Measurements from ENCODE around the gene SIGLEC11. TPM values are rescaled to one million over a fixed set of nuclear protein-coding genes. Genes with fewer than 3 reads are reported as not detected.

Gene SIGLEC11
- total RNA-seq, 2 donors from 2014 or later: 0.32 to 0.45 TPM

GRCh38 chr19:49923055-49924003, 37.6 kb downstream of the SIGLEC11 start:
- TF ChIP-seq, protein P1, sequence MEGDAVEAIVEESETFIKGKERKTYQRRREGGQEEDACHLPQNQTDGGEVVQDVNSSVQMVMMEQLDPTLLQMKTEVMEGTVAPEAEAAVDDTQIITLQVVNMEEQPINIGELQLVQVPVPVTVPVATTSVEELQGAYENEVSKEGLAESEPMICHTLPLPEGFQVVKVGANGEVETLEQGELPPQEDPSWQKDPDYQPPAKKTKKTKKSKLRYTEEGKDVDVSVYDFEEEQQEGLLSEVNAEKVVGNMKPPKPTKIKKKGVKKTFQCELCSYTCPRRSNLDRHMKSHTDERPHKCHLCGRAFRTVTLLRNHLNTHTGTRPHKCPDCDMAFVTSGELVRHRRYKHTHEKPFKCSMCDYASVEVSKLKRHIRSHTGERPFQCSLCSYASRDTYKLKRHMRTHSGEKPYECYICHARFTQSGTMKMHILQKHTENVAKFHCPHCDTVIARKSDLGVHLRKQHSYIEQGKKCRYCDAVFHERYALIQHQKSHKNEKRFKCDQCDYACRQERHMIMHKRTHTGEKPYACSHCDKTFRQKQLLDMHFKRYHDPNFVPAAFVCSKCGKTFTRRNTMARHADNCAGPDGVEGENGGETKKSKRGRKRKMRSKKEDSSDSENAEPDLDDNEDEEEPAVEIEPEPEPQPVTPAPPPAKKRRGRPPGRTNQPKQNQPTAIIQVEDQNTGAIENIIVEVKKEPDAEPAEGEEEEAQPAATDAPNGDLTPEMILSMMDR (IDR thresholded peaks at IDR 0.05): no peak
- no peak overlapping the region for H3K9ac ChIP-seq (ENCODE audit: low read depth in 2 of 2, low read length in 2 of 2)
- peaks cover 7% of the 10 kb centered on the region for H3K4me1 ChIP-seq
- intact Hi-C loops (cut with DNase I): no loop called here
- no peak overlapping the region for H3K27ac ChIP-seq
- H3K36me3 ChIP-seq: peaks cover 8% of the 10 kb centered on the region
- no peaks in the 10 kb centered on the region for H3K9me3 ChIP-seq
- no peaks in the 10 kb centered on the region for H3K27me3 ChIP-seq
- H3K4me3 ChIP-seq: no peak overlapping the region
- DNase-seq: no peak

- TF ChIP-seq, protein P1 (IDR thresholded peaks at IDR 0.05): no peak
- Histone ChIP-seq H3K27me3 (no peaks in the 10 kb centered on the region), H3K36me3 (peaks cover 8% of the 10 kb centered on the region), H3K9ac (ENCODE audit: low read depth in 2 of 2, low read length in 2 of 2) (no peak overlapping the region), H3K4me1 (no peaks in the 10 kb centered on the region), H3K4me3 (no peak overlapping the region), H3K27ac (no peak overlapping the region), H3K9me3 (no peaks in the 10 kb centered on the region)
- intact Hi-C loops (cut with DNase I): no loop called here
- no peak for DNase-seq
These were observed 38.8 kb downstream of the SIGLEC11 start for GRCh38 chr19:49921871-49922795.

GRCh38 chr19:49920624-49921363, 40.2 kb downstream of the SIGLEC11 start:
- Histone ChIP-seq H3K36me3 (peaks cover 8% of the 10 kb centered on the region), H3K27ac (no peak overlapping the region), H3K9ac (ENCODE audit: low read depth in 2 of 2, low read length in 2 of 2) (no peak overlapping the region), H3K4me3 (no peak overlapping the region), H3K27me3 (no peaks in the 10 kb centered on the region), H3K9me3 (no peaks in the 10 kb centered on the region), H3K4me1 (no peaks in the 10 kb centered on the region)
- TF ChIP-seq, protein P1 (IDR thresholded peaks at IDR 0.05): no peak
- no peak for DNase-seq
- intact Hi-C loops (cut with DNase I): no loop called here

- Histone ChIP-seq H3K4me3 (no peak overlapping the region), H3K9me3 (no peaks in the 10 kb centered on the region), H3K36me3 (no peaks in the 10 kb centered on the region), H3K4me1 (no peaks in the 10 kb centered on the region), H3K9ac (ENCODE audit: low read depth in 2 of 2, low read length in 2 of 2) (no peak overlapping the region), H3K27me3 (no peaks in the 10 kb centered on the region), H3K27ac (no peak overlapping the region)
- no peak for DNase-seq
- intact Hi-C loops (cut with DNase I): no loop called here
- TF ChIP-seq, protein P1 (IDR thresholded peaks at IDR 0.05): no peak
These were observed 42.9 kb downstream of the SIGLEC11 start for GRCh38 chr19:49918089-49918488.
